CD8-positive, alpha-beta memory T cell (primary cell): Measurements from ENCODE around the gene FRK. TPM values are rescaled to one million over a fixed set of nuclear protein-coding genes. Genes with fewer than 3 reads are reported as not detected.
"Not testable (repeated sequence)": the region's sequence is repeated elsewhere in the genome, so short reads cannot be mapped to it uniquely, and the experiment has no call there.

ENCODE experiments used
- CTCF ChIA-PET: fragments of 350-600 bp; sonication (Branson Sonifier 250); formaldehyde crosslinking; loops from one replicate; lab custom pipeline; 2021; ENCODE audit warnings: antibody characterized with exemption; lab: Charles Lee
- POLR2A ChIA-PET: fragments of 350-600 bp; sonication (Branson Sonifier 250); formaldehyde crosslinking; loops from one replicate; lab custom pipeline; 2021; ENCODE audit warnings: antibody characterized with exemption; lab: Charles Lee
- DNase-seq, 5 donors: peaks; one replicate each; pipeline versions ENCODE4 v3.0.0 to v3.0.0-alpha.2; 2020 to 2022; ENCODE audit warnings: mixed read lengths in 1 of 5
- H3K27ac ChIP-seq: one replicate; pipeline ENCODE4 v1.7.0; 2013; ENCODE audit warnings: low read depth, mild to moderate bottlenecking, low read length, moderate library complexity
- H3K27me3 ChIP-seq: 2 replicates; pipeline ENCODE4 v1.7.0; 2013; ENCODE audit warnings: low read length, mild to moderate bottlenecking; ENCODE audit not compliant: insufficient read depth, poor library complexity, severe bottlenecking
- H3K36me3 ChIP-seq: 2 replicates; pipeline ENCODE4 v1.7.0; 2013; ENCODE audit warnings: mild to moderate bottlenecking, low read length, moderate library complexity; ENCODE audit not compliant: insufficient read depth
- H3K4me1 ChIP-seq: 2 replicates; pipeline ENCODE4 v1.7.0; 2013; ENCODE audit warnings: mild to moderate bottlenecking, low read length, moderate library complexity; ENCODE audit not compliant: insufficient read depth
- H3K4me3 ChIP-seq: 2 replicates; pipeline ENCODE4 v1.7.0; 2013; ENCODE audit warnings: mild to moderate bottlenecking, low read length
- H3K9me3 ChIP-seq: 2 replicates; pipeline ENCODE4 v1.7.0; 2013; ENCODE audit warnings: mild to moderate bottlenecking, low read length
- H3K27ac Mint-ChIP-seq, 8 donors: one replicate each; pipeline ENCODE4 v1.8.0; 2020 to 2021; ENCODE audit warnings: mixed read lengths in 8 of 8, mild to moderate bottlenecking in 6 of 8, inconsistent platforms in 3 of 8, moderate library complexity in 3 of 8
- H3K27me3 Mint-ChIP-seq, 2 donors: one replicate each; pipeline ENCODE4 v1.8.0; 2020 to 2021; ENCODE audit warnings: mixed read lengths in 2 of 2, mild to moderate bottlenecking in 1 of 2, moderate library complexity in 1 of 2
- H3K36me3 Mint-ChIP-seq, 3 donors: one replicate each; pipeline ENCODE4 v1.8.0; 2020 to 2021; ENCODE audit warnings: mixed read lengths in 3 of 3, inconsistent platforms in 1 of 3, mild to moderate bottlenecking in 1 of 3
- H3K4me1 Mint-ChIP-seq, 3 donors: one replicate each; pipeline ENCODE4 v1.8.0; 2020 to 2021; ENCODE audit warnings: mixed read lengths in 3 of 3, inconsistent platforms in 1 of 3, mild to moderate bottlenecking in 1 of 3
- H3K4me3 Mint-ChIP-seq, 7 donors: one replicate each; pipeline ENCODE4 v1.8.0; 2020 to 2021; ENCODE audit warnings: mixed read lengths in 7 of 7, mild to moderate bottlenecking in 6 of 7, moderate library complexity in 4 of 7, inconsistent platforms in 2 of 7
- H3K9me3 Mint-ChIP-seq, 5 donors: one replicate each; pipeline ENCODE4 v1.8.0; 2020 to 2022; ENCODE audit warnings: mixed read lengths in 5 of 5, mild to moderate bottlenecking in 3 of 5, moderate library complexity in 2 of 5, inconsistent platforms in 1 of 5
- polyA plus RNA-seq: library from polyadenylated mRNA; unstranded; fragments of 300-500 nt; fragmentation: Illumina TruSeq; gene quantifications from one replicate; pipeline ENCODE4 v1.2.3, GENCODE V29; 2021
- total RNA-seq, 2 experiments: library from RNA; stranded (reverse); gene quantifications; one replicate each; pipeline ENCODE4 v1.2.3, GENCODE V29; 2021

Gene FRK
- total and polyA plus RNA-seq, 3 experiments from 2014 or later, result 0.04 to 0.07 TPM; not detected in 1

DNA sequence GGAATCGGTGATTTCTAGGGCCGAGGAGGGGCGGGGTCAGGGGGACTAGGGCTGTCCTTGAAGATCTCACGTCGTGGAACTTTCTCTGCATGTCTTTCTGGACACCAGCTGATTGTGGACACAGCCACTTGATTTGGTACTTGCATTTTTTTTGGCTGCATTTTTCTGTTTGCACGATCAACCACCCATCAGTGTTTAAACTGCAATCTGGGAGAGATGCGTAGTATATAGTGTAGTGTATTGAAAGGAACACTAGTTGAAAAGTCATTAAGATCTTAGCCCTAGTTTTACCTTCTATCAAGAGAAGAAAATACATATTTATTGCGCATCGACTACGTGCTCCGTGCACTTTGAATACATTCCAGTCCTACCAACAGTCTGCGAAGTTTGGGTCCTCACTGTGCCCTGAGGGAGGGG lies 40.6 kb upstream of the FRK start:
- DNase-seq, result no peak
- CTCF ChIA-PET, result interaction anchor here (1.2 to 1.4 kb wide), 3 partner anchors 8 to 90 kb away, joined by 3 to 9 read pairs (median 5); no protein-coding TSS in a partner anchor
- peaks cover 4 to 19% (median 9%) of the 10 kb centered on the region in 3 donors for H3K36me3 Mint-ChIP-seq
- H3K4me1 Mint-ChIP-seq, result peaks cover 51 to 66% (median 63%) of the 10 kb centered on the region in 3 donors
- H3K4me1 ChIP-seq, result peaks cover 28% of the 10 kb centered on the region
- H3K27me3 ChIP-seq, result no peaks in the 10 kb centered on the region
- H3K27ac ChIP-seq, result peak overlapping the region; percentile 86
- H3K9me3 ChIP-seq, result no peaks in the 10 kb centered on the region
- peaks cover 0 to 5% (median 2%) of the 10 kb centered on the region in 5 donors for H3K9me3 Mint-ChIP-seq
- peak overlapping the region; percentile 75 for H3K4me3 ChIP-seq
- peaks cover 0 to 2% of the 10 kb centered on the region in 2 donors for H3K27me3 Mint-ChIP-seq
- H3K27ac Mint-ChIP-seq, result peak overlapping the region; percentile 53 to 94 (median 92)
- H3K36me3 ChIP-seq, result no peaks in the 10 kb centered on the region
- H3K4me3 Mint-ChIP-seq, result peak overlapping the region; percentile 91 to 98 (median 95)
- POLR2A ChIA-PET, result interaction anchor here (0.6 to 1.9 kb wide), 6 partner anchors 10 to 1374 kb away, joined by 3 to 15 read pairs (median 4); partner anchors contain the start of genes KPNA5, RWDD1, TSPYL1 and TSPYL4

GRCh38 chr6:116100419-116101301 lies 40.0 kb upstream of the FRK start, which contains the start of gene NT5DC1:
NT5DC1 (plus strand) TSS chr6:116100853; CDS start chr6:116100931, 78 bp downstream.
- peaks cover 0 to 2% of the 10 kb centered on the region in 2 donors for H3K27me3 Mint-ChIP-seq
- peaks cover 9 to 19% (median 10%) of the 10 kb centered on the region in 3 donors for H3K36me3 Mint-ChIP-seq
- ChIA-PET CTCF (interaction anchor here (0.6 to 1.4 kb wide), 4 partner anchors 9 to 90 kb away, joined by 3 to 9 read pairs (median 4); no protein-coding TSS in a partner anchor), POLR2A (interaction anchor here (0.6 to 1.9 kb wide), 10 partner anchors 11 to 1374 kb away, joined by 3 to 15 read pairs (median 4); partner anchors contain the start of genes KPNA5, RWDD1, TSPYL1 and TSPYL4)
- Histone ChIP-seq H3K27me3 (no peaks in the 10 kb centered on the region), H3K27ac (peak within 1 kb of the TSS; percentile 86), H3K4me3 (peak within 1 kb of the TSS; percentile 75), H3K9me3 (no peaks in the 10 kb centered on the region), H3K4me1 (peaks cover 28% of the 10 kb centered on the region), H3K36me3 (no peaks in the 10 kb centered on the region)
- peak within 1 kb of the TSS; percentile 91 to 98 (median 95) for H3K4me3 Mint-ChIP-seq
- peak within 1 kb of the TSS; percentile 53 to 97 (median 94) for H3K27ac Mint-ChIP-seq
- peak; percentile 75 to 87 (median 81) for DNase-seq
- H3K9me3 Mint-ChIP-seq, result peaks cover 0 to 9% (median 6%) of the 10 kb centered on the region in 5 donors
- H3K4me1 Mint-ChIP-seq, result peaks cover 45 to 59% (median 57%) of the 10 kb centered on the region in 3 donors

GRCh38 chr6:116099036-116099435 lies 38.3 kb upstream of the FRK start:
- CTCF ChIA-PET, result no interaction called here
- peaks cover 32 to 43% (median 41%) of the 10 kb centered on the region in 3 donors for H3K4me1 Mint-ChIP-seq

DNA sequence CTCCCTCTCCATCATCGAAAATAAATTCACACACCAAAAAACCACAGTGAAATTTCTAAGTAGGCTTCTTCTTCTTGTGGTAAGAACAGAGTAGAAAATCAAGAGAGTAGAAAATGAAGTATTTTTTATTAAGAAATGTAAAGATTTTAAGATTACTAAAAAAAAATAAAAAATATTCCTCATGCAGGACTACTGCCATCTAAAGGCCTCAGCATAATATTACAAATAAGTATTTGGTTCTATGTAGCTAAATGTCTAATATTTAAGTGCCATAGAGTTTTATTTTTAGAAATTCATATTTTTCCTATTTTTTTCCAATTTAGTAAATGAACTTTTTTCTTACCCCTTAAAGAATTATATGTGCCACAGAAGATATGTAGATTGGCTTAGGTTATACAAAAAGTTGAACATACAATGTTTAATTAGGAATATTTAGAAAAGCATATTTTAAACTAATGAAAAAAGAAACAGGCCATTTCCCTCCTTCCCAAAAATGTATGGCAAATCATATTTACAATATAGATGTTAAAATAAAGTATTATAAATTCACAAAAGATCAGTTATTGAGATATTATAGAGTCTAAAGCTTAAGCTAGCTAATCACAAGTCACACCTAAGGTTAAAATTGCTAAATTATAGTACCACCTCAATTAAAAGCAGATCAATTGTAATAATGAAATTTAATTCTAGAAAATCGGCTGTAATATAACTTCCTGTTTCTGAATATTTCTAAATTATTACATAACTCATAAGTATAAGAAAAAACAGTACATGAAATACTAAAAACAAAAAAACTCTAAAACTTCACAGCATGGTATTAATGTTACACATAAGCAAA lies 36.5 kb upstream of the FRK start:
- Histone ChIP-seq H3K27ac (no peak overlapping the region), H3K36me3 (no peaks in the 10 kb centered on the region), H3K27me3 (no peaks in the 10 kb centered on the region), H3K9me3 (no peaks in the 10 kb centered on the region), H3K4me3 (no peak overlapping the region), H3K4me1 (peaks cover 14% of the 10 kb centered on the region)
- H3K4me3 Mint-ChIP-seq, result peak overlapping the region in 1 of 7 donors; percentile 32
- H3K9me3 Mint-ChIP-seq, result peaks cover 0 to 11% (median 8%) of the 10 kb centered on the region in 5 donors
- H3K4me1 Mint-ChIP-seq, result peaks cover 17 to 25% (median 22%) of the 10 kb centered on the region in 3 donors
- H3K27ac Mint-ChIP-seq, result no peak overlapping the region
- DNase-seq, result peak in 1 of 5 donors; percentile 10
- peaks cover 0 to 13% of the 10 kb centered on the region in 2 donors for H3K27me3 Mint-ChIP-seq
- ChIA-PET POLR2A (no interaction called here), CTCF (interaction anchor here (0.8 to 2.5 kb wide), 3 partner anchors 27 to 85 kb away, joined by 3 to 16 read pairs (median 5); no protein-coding TSS in a partner anchor)
- H3K36me3 Mint-ChIP-seq, result peaks cover 0 to 14% (median 6%) of the 10 kb centered on the region in 3 donors

More at GRCh38 chr6:116099036-116099435, 38.3 kb upstream of the FRK start:
- Histone ChIP-seq H3K36me3 (no peaks in the 10 kb centered on the region), H3K27ac (no peak overlapping the region), H3K9me3 (no peaks in the 10 kb centered on the region), H3K4me3 (no peak overlapping the region), H3K27me3 (no peaks in the 10 kb centered on the region), H3K4me1 (peaks cover 28% of the 10 kb centered on the region)
- DNase-seq, result no peak
- H3K36me3 Mint-ChIP-seq, result peaks cover 5 to 10% (median 10%) of the 10 kb centered on the region in 3 donors
- POLR2A ChIA-PET, result no interaction called here
- no peak overlapping the region for H3K27ac Mint-ChIP-seq
- peaks cover 0 to 11% (median 8%) of the 10 kb centered on the region in 5 donors for H3K9me3 Mint-ChIP-seq
- H3K4me3 Mint-ChIP-seq, result peak overlapping the region in 1 of 7 donors; percentile 95
- peaks cover 0 to under 1% of the 10 kb centered on the region in 2 donors for H3K27me3 Mint-ChIP-seq

DNA sequence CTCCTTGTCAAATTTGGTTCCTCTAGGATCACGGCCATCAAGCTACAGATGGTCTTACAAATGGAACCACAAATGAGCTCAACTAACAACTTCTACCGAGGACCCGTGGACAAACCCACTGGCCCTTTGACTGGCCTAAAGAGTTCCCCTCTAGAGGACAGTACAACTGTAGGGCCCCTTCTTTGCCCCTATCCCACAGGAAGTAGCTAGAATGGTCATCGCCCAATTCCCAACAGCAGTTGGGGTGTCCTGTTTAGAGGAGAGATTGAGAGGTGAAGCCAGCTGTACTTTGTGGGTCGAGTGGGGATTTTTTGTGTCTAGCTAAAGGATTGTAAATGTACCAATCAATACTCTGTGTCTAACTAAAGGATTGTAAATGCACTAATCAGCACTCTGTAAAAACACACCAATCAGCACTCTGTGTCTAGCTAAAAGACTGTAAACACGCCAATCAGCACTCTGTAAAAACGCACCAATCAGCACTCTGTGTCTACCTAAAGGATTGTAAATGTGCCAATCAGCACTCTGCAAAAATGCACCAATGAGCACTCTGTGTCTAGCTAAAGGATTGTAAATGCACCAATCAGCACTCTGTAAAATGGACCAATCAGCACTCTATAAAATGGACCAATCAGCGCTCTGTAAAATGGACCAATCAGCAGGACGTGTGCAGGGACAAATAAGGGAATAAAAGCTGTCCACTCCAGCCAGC lies 35.5 kb upstream of the FRK start:
- CTCF ChIA-PET, result interaction anchor here (1.0 to 2.5 kb wide), 4 partner anchors 9 to 84 kb away, joined by 4 to 16 read pairs (median 6); no protein-coding TSS in a partner anchor

DNA sequence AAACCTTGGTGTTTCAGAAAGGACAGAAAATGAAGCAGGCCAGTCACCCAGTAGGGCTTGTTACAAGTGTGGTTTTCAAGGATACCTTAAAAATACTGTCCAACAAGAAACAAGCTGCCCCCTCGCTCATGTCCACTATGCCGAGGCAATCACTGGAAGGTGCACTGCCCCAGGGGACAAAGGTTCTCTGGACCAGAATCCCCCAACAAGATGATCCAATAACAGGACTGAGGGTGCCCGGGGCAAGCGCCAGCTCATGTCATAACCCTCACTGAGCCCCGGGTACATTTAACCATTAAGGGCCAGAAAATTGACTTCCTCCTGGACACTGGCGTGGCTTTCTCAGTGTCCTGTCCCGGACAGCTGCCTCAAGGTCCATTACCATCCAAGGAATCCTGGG lies 33.4 kb upstream of the FRK start:
- DNase-seq, result no peak
- H3K27me3 Mint-ChIP-seq, result peaks cover 0 to 18% of the 10 kb centered on the region in 2 donors
- peaks cover 0 to 11% (median 8%) of the 10 kb centered on the region in 5 donors for H3K9me3 Mint-ChIP-seq
- H3K4me3 Mint-ChIP-seq, result no peak overlapping the region
- CTCF ChIA-PET, result no interaction called here
- H3K4me1 Mint-ChIP-seq, result peaks cover 0 to 7% (median 6%) of the 10 kb centered on the region in 3 donors
- no peaks in the 10 kb centered on the region for H3K36me3 ChIP-seq
- peaks cover 0 to 17% (median 0%) of the 10 kb centered on the region in 3 donors for H3K36me3 Mint-ChIP-seq
- H3K27ac ChIP-seq, result no peak overlapping the region
- H3K27me3 ChIP-seq, result no peaks in the 10 kb centered on the region
- no peak overlapping the region for H3K27ac Mint-ChIP-seq
- H3K4me1 ChIP-seq, result no peaks in the 10 kb centered on the region
- H3K9me3 ChIP-seq, result no peaks in the 10 kb centered on the region
- no peak overlapping the region for H3K4me3 ChIP-seq
- POLR2A ChIA-PET, result no interaction called here

More for the DNA sequence above, 35.5 kb upstream of the FRK start:
- peaks cover 0 to 17% (median 5%) of the 10 kb centered on the region in 3 donors for H3K36me3 Mint-ChIP-seq
- POLR2A ChIA-PET, H3K9me3 ChIP-seq, H3K4me3 ChIP-seq, H3K27me3 ChIP-seq, H3K27ac Mint-ChIP-seq, H3K27ac ChIP-seq, H3K4me3 Mint-ChIP-seq, H3K36me3 ChIP-seq, DNase-seq, H3K4me1 ChIP-seq: not testable (repeated sequence)
- peaks cover 0 to 11% (median 8%) of the 10 kb centered on the region in 5 donors for H3K9me3 Mint-ChIP-seq
- H3K27me3 Mint-ChIP-seq, result peaks cover 0 to 17% of the 10 kb centered on the region in 2 donors
- H3K4me1 Mint-ChIP-seq, result peaks cover 7 to 15% (median 12%) of the 10 kb centered on the region in 3 donors

DNA sequence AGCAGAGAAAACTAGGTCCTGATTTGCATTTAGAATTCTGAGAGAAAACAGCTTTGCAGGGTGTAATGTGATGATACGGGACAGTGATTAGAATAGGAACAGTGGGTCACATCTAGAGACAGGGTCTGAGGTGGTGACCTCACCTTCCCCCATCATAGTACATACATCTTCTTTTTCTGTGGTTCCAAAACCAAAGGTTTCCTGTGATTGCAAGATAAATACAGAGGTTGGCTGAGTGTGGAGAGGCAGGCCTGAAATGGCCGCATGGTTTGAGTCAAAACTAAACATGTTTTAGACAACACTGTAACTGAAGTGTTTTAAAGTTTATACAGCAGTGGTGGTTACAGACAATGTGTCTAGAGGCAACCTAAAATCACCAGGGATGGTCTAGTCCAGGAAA lies 29.6 kb upstream of the FRK start:
- no peak overlapping the region for H3K4me3 Mint-ChIP-seq
- Histone ChIP-seq H3K9me3 (no peaks in the 10 kb centered on the region), H3K36me3 (no peaks in the 10 kb centered on the region), H3K4me3 (no peak overlapping the region), H3K4me1 (no peaks in the 10 kb centered on the region), H3K27ac (no peak overlapping the region), H3K27me3 (no peaks in the 10 kb centered on the region)
- ChIA-PET CTCF (no interaction called here), POLR2A (no interaction called here)
- peaks cover 0 to 6% (median 0%) of the 10 kb centered on the region in 3 donors for H3K36me3 Mint-ChIP-seq
- DNase-seq, result no peak
- H3K27ac Mint-ChIP-seq, result peak overlapping the region in 2 of 8 donors; percentile 43 to 76
- H3K4me1 Mint-ChIP-seq, result peaks cover 0 to 7% (median 6%) of the 10 kb centered on the region in 3 donors
- peaks cover 2 to 18% of the 10 kb centered on the region in 2 donors for H3K27me3 Mint-ChIP-seq
- H3K9me3 Mint-ChIP-seq, result no peaks in the 10 kb centered on the region
